GM23338 (cell line): ENCODE data around the gene PHAF1.

Experiments
- EZH2 ChIP-seq: fragments of 200-600 bp; sonication (generic); IDR thresholded peaks from one replicate; pipeline ENCODE4 v1.8.0; 2017; ENCODE audit warnings: antibody characterized with exemption, mild to moderate bottlenecking, low read depth; ENCODE audit not compliant: unreplicated experiment
- REST ChIP-seq: IDR thresholded peaks from one replicate; pipeline ENCODE4 v1.6.1; 2018; ENCODE audit warnings: antibody characterized with exemption; ENCODE audit not compliant: unreplicated experiment
- TF ChIP-seq, protein P1 (sequence below), 2 experiments: fragments of 200-600 bp in 1 of 2; sonication (generic) in 1 of 2; conservative IDR thresholded peaks; 2 replicates each; pipeline versions ENCODE4 v1.5.1 to v1.6.1; 2016 to 2017; ENCODE audit warnings: antibody characterized with exemption in 2 of 2, low read depth in 2 of 2, mild to moderate bottlenecking in 2 of 2, moderate library complexity in 1 of 2

DNA sequence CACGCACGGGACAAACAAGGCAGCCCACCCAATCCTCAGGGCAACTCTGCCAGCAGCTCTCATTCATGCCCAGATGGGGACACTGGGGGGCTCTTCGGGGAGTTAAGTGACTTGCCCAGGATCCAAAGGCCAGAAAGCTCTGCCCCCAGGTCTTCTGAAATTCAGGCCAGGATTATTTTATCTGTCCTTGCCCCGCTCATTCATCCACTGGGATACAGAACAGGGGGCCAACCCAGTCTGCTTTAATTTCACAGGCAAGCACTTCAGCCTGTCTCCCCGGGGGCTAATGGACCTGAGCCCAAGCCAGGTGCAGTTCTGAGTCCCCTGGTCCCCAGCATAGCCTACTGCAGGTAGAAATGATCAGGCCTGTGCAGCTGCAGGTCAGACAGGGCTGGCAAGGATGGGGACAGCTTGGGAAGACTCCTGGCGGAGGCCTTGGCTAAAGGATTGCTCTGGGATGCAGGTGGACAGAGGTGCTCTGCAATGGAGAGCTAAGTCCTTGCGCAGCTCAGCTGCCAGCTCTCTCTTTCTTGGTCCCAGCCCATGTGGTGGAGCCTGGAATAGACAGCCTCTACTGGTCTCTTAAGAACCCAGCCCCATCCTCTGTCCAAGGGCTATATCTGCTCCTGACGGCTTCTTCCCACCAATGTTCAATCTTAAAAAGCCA, 41.8 kb downstream of the PHAF1 start:
- TF ChIP-seq, protein P1, sequence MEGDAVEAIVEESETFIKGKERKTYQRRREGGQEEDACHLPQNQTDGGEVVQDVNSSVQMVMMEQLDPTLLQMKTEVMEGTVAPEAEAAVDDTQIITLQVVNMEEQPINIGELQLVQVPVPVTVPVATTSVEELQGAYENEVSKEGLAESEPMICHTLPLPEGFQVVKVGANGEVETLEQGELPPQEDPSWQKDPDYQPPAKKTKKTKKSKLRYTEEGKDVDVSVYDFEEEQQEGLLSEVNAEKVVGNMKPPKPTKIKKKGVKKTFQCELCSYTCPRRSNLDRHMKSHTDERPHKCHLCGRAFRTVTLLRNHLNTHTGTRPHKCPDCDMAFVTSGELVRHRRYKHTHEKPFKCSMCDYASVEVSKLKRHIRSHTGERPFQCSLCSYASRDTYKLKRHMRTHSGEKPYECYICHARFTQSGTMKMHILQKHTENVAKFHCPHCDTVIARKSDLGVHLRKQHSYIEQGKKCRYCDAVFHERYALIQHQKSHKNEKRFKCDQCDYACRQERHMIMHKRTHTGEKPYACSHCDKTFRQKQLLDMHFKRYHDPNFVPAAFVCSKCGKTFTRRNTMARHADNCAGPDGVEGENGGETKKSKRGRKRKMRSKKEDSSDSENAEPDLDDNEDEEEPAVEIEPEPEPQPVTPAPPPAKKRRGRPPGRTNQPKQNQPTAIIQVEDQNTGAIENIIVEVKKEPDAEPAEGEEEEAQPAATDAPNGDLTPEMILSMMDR (conservative IDR thresholded peaks at IDR 0.05; ENCODE audit: low read depth in 2 of 2): no peak
- TF ChIP-seq EZH2: peak; percentile 45
- no peak for TF ChIP-seq REST
